Vagina (tissue), 2 donors: ENCODE data around the gene FOXN1. TPM values are rescaled to one million over a fixed set of nuclear protein-coding genes. Genes with fewer than 3 reads are reported as not detected.

Experiments used
- DNase-seq, 2 donors: peaks; one replicate each; pipeline ENCODE4 v3.0.0-alpha.2; 2017; ENCODE audit errors: extremely low spot score in 2 of 2
- H3K27ac ChIP-seq: fragments of 200-600 bp; sonication (generic); one replicate; pipeline ENCODE4 v1.5.1; 2019
- H3K27me3 ChIP-seq: fragments of 200-600 bp; sonication (generic); one replicate; pipeline ENCODE4 v1.5.1; 2019
- H3K36me3 ChIP-seq, 2 donors: fragments of 200-600 bp; sonication (generic); one replicate each; pipeline ENCODE4 v1.5.1; 2017 to 2019
- H3K4me1 ChIP-seq: fragments of 200-600 bp; sonication (generic); one replicate; pipeline ENCODE4 v1.5.1; 2019
- H3K4me3 ChIP-seq, 2 donors: fragments of 200-600 bp; sonication (generic); 1 replicate in 1 of 2; 2 replicates in 1 of 2; pipeline ENCODE4 v1.5.1; 2016 to 2019
- H3K9me3 ChIP-seq: fragments of 200-600 bp; sonication (generic); one replicate; pipeline ENCODE4 v1.5.1; 2019
- CTCF ChIP-seq, 3 experiments: fragments of 450-650 bp in 2 of 3; fragments of 200-600 bp in 1 of 3; sonication (generic) in 1 of 3; IDR thresholded peaks; one replicate each; pipeline ENCODE4 v1.5.1; 2017 to 2019; ENCODE audit warnings: antibody characterized with exemption in 3 of 3, mild to moderate bottlenecking in 2 of 3, moderate library complexity in 2 of 3
- POLR2A ChIP-seq, 2 donors: fragments of 450-650 bp; IDR thresholded peaks; one replicate each; pipeline ENCODE4 v1.6.1; 2017; ENCODE audit warnings: antibody characterized with exemption in 2 of 2, mild to moderate bottlenecking in 2 of 2, moderate library complexity in 2 of 2
- POLR2AphosphoS5 ChIP-seq, 2 donors: sonication (generic); formaldehyde crosslinking; IDR thresholded peaks; one replicate each; pipeline ENCODE4 v1.9.0; 2017; ENCODE audit warnings: antibody characterized with exemption in 2 of 2, mild to moderate bottlenecking in 2 of 2, low read depth in 1 of 2; ENCODE audit not compliant: insufficient read depth in 1 of 2
- intact Hi-C: fragments of 100-400 bp; cut with DNase I; formaldehyde crosslinking; loops from one replicate; pipeline ENCODE4 v1.15.1; 2023
- total RNA-seq: library from RNA; depleted of rRNA; stranded (reverse); fragments of >200 nt; gene quantifications from one replicate; pipeline ENCODE4 v1.2.3, GENCODE V29; 2016

Gene FOXN1
- total RNA-seq, 1 donor from 2014 or later, result 3.4 TPM

GRCh38 chr17:28491860-28492259, 14.3 kb upstream of the FOXN1 start:
- Histone ChIP-seq H3K9me3 (no peaks in the 10 kb centered on the region), H3K4me3 (no peak overlapping the region), H3K4me1 (no peaks in the 10 kb centered on the region), H3K36me3 (no peaks in the 10 kb centered on the region), H3K27ac (no peak overlapping the region), H3K27me3 (no peaks in the 10 kb centered on the region)
- no peak for TF ChIP-seq CTCF (IDR thresholded peaks at IDR 0.05)
- no peak for TF ChIP-seq POLR2AphosphoS5 (IDR thresholded peaks at IDR 0.05; ENCODE audit: insufficient read depth in 1 of 2, low read depth in 1 of 2)
- no peak for TF ChIP-seq POLR2A (IDR thresholded peaks at IDR 0.05)
- DNase-seq, result no peak
- intact Hi-C loops, result loop anchor here (10.0 kb wide), 1 partner anchor 123 kb away; the partner anchor contains the start of gene RSKR

GRCh38 chr17:28492352-28493310, 13.5 kb upstream of the FOXN1 start:
- Histone ChIP-seq H3K36me3 (no peaks in the 10 kb centered on the region), H3K27ac (no peak overlapping the region), H3K9me3 (no peaks in the 10 kb centered on the region), H3K4me1 (peaks cover 5% of the 10 kb centered on the region), H3K4me3 (no peak overlapping the region), H3K27me3 (no peaks in the 10 kb centered on the region)
- no peak for DNase-seq
- intact Hi-C loops, result loop anchor here (10.0 kb wide), 1 partner anchor 122 kb away; the partner anchor contains the start of gene RSKR
- TF ChIP-seq POLR2AphosphoS5 (IDR thresholded peaks at IDR 0.05; ENCODE audit: insufficient read depth in 1 of 2, low read depth in 1 of 2) (no peak), CTCF (IDR thresholded peaks at IDR 0.05) (no peak), POLR2A (IDR thresholded peaks at IDR 0.05) (no peak)

- Histone ChIP-seq H3K4me3 (no peak overlapping the region), H3K27ac (no peak overlapping the region), H3K27me3 (no peaks in the 10 kb centered on the region), H3K4me1 (peaks cover 13% of the 10 kb centered on the region), H3K9me3 (no peaks in the 10 kb centered on the region), H3K36me3 (no peaks in the 10 kb centered on the region)
- DNase-seq, result no peak
- no peak for TF ChIP-seq POLR2AphosphoS5 (IDR thresholded peaks at IDR 0.05; ENCODE audit: insufficient read depth in 1 of 2, low read depth in 1 of 2)
- no peak for TF ChIP-seq CTCF (IDR thresholded peaks at IDR 0.05)
- TF ChIP-seq POLR2A (IDR thresholded peaks at IDR 0.05), result no peak
- intact Hi-C loops, result loop anchor here (10.0 kb wide), 1 partner anchor 121 kb away; the partner anchor contains the start of gene RSKR
Measured at GRCh38 chr17:28493460-28493859, 12.7 kb upstream of the FOXN1 start.

- Histone ChIP-seq H3K27me3 (no peaks in the 10 kb centered on the region), H3K9me3 (no peaks in the 10 kb centered on the region), H3K4me1 (peaks cover 14% of the 10 kb centered on the region), H3K27ac (no peak overlapping the region), H3K4me3 (no peak overlapping the region), H3K36me3 (no peaks in the 10 kb centered on the region)
- DNase-seq, result no peak
- TF ChIP-seq CTCF (IDR thresholded peaks at IDR 0.05) (peak; percentile 51 to 77 (median 73)), POLR2AphosphoS5 (IDR thresholded peaks at IDR 0.05; ENCODE audit: insufficient read depth in 1 of 2, low read depth in 1 of 2) (peak in 1 of 2 donors; percentile 55), POLR2A (IDR thresholded peaks at IDR 0.05) (no peak)
- intact Hi-C loops, result loop anchor here (10.0 kb wide), 1 partner anchor 120 kb away; the partner anchor contains the start of gene RSKR
Measured at GRCh38 chr17:28494445-28495188, 11.5 kb upstream of the FOXN1 start.
